Measurements from ENCODE around the gene TFIP11.

The TFIP11 gene

GRCh38 chr22:26502688-26503561 is 9.3 kb downstream of the TFIP11 start:
- peak in 3 of 4 experiments; percentile 6 to 15 (median 7) for DNase-seq

- DNase-seq, result no peak
Observed at GRCh38 chr22:26501996-26502395, 10.3 kb downstream of the TFIP11 start.

GRCh38 chr22:26499188-26499703 is 13.0 kb downstream of the TFIP11 start:
- no peak for DNase-seq

- DNase-seq, result no peak
Observed at GRCh38 chr22:26496456-26496855, 15.8 kb downstream of the TFIP11 start.

- DNase-seq, result no peak
Observed at GRCh38 chr22:26494506-26494905, 17.8 kb downstream of the TFIP11 start.

- no peak for DNase-seq
Observed at GRCh38 chr22:26492220-26492619, 20.1 kb downstream of the TFIP11 start.

- DNase-seq, result no peak
Observed at GRCh38 chr22:26489447-26490036, 22.7 kb downstream of the TFIP11 start.

GRCh38 chr22:26487996-26488395 is 24.3 kb downstream of the TFIP11 start:
- DNase-seq, result no peak

GRCh38 chr22:26486394-26486793 is 25.9 kb downstream of the TFIP11 start:
- DNase-seq, result no peak

GRCh38 chr22:26485806-26486390 is 26.4 kb downstream of the TFIP11 start:
- no peak for DNase-seq

- DNase-seq, result no peak
Observed at GRCh38 chr22:26485013-26485412, 27.3 kb downstream of the TFIP11 start.

GRCh38 chr22:26484360-26484706 is 27.9 kb downstream of the TFIP11 start:
- DNase-seq, result no peak

GRCh38 chr22:26483439-26484359 is 28.6 kb downstream of the TFIP11 start, which contains the start of the genes HPS4 and SRRD:
TSS of gene HPS4 (minus strand) at chr22:26483783. CDS start at chr22:26481762, 2,021 bp downstream.
TSS of gene SRRD (plus strand) at chr22:26483877. CDS start at chr22:26483891, 14 bp downstream.
- DNase-seq, result peak; percentile 77 to 91 (median 84)

GRCh38 chr22:26483043-26483438 is 29.2 kb downstream of the TFIP11 start:
- DNase-seq, result no peak

GRCh38 chr22:26482161-26482560 is 30.1 kb downstream of the TFIP11 start:
- DNase-seq, result no peak

- no peak for DNase-seq
Observed at GRCh38 chr22:26481694-26482093, 30.6 kb downstream of the TFIP11 start.

- no peak for DNase-seq
Observed at GRCh38 chr22:26481112-26481693, 31.1 kb downstream of the TFIP11 start.

- no peak for DNase-seq
Observed at GRCh38 chr22:26480611-26480932, 31.7 kb downstream of the TFIP11 start.

GRCh38 chr22:26479792-26480610 is 32.3 kb downstream of the TFIP11 start:
- no peak for DNase-seq

GRCh38 chr22:26479043-26479791 is 33.1 kb downstream of the TFIP11 start:
- DNase-seq, result no peak

- DNase-seq, result no peak
Observed at GRCh38 chr22:26477341-26477731, 34.9 kb downstream of the TFIP11 start.
